Prostate gland (tissue), 2 donors: ENCODE measurements around the gene KCNJ4. TPM values are rescaled to one million over a fixed set of nuclear protein-coding genes. Genes with fewer than 3 reads are reported as not detected.

Source experiments
- DNase-seq: peaks from one replicate; pipeline ENCODE4 v3.0.0-alpha.2; 2019; ENCODE audit warnings: low spot score
- H3K27ac ChIP-seq, 2 donors: fragments of 200-600 bp; sonication (generic); 2 replicates each; pipeline ENCODE4 v1.5.1; 2017 to 2019
- H3K27me3 ChIP-seq: fragments of 200-600 bp; sonication (generic); replicated peaks from 2 replicates; pipeline ENCODE4 v1.5.1; 2019; ENCODE audit not compliant: insufficient read depth
- H3K36me3 ChIP-seq, 2 donors: fragments of 200-600 bp; sonication (generic); 1 replicate in 1 of 2; 2 replicates in 1 of 2; pipeline versions ENCODE4 v1.5.1 to v1.8.1; 2017 to 2019
- H3K4me1 ChIP-seq: fragments of 200-600 bp; sonication (generic); replicated peaks from 2 replicates; pipeline ENCODE4 v1.5.1; 2019
- H3K4me3 ChIP-seq, 2 donors: fragments of 200-600 bp; sonication (generic); 2 replicates each; pipeline ENCODE4 v1.5.1; 2017 to 2019
- H3K9me3 ChIP-seq: fragments of 200-600 bp; sonication (generic); 2 replicates; pipeline ENCODE4 v1.5.1; 2017
- CTCF ChIP-seq, 4 experiments: fragments of 200-600 bp in 2 of 4; fragments of 450-650 bp in 2 of 4; sonication (generic) in 2 of 4; IDR thresholded peaks; 1 replicate in 3 of 4; 2 replicates in 1 of 4; pipeline ENCODE4 v1.5.1; 2016 to 2019; ENCODE audit warnings: antibody characterized with exemption in 4 of 4, mild to moderate bottlenecking in 2 of 4, moderate library complexity in 2 of 4
- POLR2A ChIP-seq: fragments of 450-650 bp; IDR thresholded peaks from one replicate; pipeline ENCODE4 v1.6.1; 2016; ENCODE audit warnings: antibody characterized with exemption, mild to moderate bottlenecking
- POLR2AphosphoS5 ChIP-seq: sonication (generic); formaldehyde crosslinking; IDR thresholded peaks from one replicate; pipeline ENCODE4 v1.6.1; 2017; ENCODE audit warnings: antibody characterized with exemption
- WGBS: methylation state at CpG from one replicate; pipeline ENCODE4 v1.1.5; 2018; 5-methylcytosine and 5-hydroxymethylcytosine counted together
- intact Hi-C: fragments of 100-400 bp; cut with DNase I; formaldehyde crosslinking; loops from one replicate; pipeline ENCODE4 v1.14.2; 2022
- total RNA-seq, 2 donors: library from RNA; depleted of rRNA; stranded (reverse); fragments of >200 nt; gene quantifications; one replicate each; pipeline ENCODE4 v1.1.0, GENCODE V29; 2016

KCNJ4 gene
- total RNA-seq, 2 donors from 2014 or later, result 3.2 TPM; not detected in 1

DNA sequence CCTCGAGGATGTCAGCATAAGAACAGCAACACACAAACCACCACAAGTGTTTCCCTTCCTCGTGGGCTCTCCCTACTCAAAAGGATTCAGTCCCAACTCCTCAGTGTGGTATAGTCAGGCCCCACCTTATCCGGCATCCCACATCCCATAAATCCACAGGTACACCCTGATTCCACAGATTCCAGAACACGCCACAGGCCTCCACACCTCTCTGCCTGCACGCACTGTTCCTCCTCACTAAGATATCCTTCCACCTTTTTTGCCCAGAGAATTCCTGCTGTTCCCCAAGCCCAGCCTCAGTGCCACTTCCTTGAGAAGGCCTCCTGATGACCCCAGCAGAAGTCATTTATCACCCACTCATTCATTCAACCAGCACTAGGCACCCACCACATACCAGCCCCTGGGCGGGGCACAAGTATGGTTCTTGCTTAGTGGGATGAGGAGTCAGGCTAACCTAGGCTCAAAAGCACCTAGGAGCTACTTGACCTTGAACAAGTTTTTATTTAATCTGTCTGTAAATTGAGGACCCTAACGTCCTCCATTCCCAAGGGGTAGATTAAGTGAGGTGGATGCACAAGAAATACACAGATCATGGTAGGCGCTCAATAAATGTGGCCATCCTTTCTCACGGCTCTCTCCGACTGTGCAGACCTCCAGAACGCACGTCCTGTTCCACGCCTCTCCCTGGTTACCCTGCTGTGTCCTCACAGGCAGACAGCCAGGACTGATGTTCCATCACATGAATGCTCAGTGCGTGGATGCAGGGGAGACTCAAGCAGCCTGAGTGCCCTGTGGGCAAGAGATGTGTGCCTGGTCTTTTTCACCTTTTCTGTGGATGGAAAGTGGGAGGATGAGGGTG lies 2.1 kb upstream of the KCNJ4 start:
- H3K4me1 ChIP-seq, result no peaks in the 10 kb centered on the region
- no peaks in the 10 kb centered on the region for H3K36me3 ChIP-seq
- 85% methylated on average over 14 of the region's 14 CpGs for WGBS
- intact Hi-C loops, result no loop called here
- no peak overlapping the region for H3K27ac ChIP-seq
- H3K27me3 ChIP-seq, result no peaks in the 10 kb centered on the region
- DNase-seq, result no peak
- TF ChIP-seq CTCF (IDR thresholded peaks at IDR 0.05), result no peak
- no peak for TF ChIP-seq POLR2AphosphoS5
- no peak for TF ChIP-seq POLR2A
- no peaks in the 10 kb centered on the region for H3K9me3 ChIP-seq
- H3K4me3 ChIP-seq, result no peak overlapping the region

DNA sequence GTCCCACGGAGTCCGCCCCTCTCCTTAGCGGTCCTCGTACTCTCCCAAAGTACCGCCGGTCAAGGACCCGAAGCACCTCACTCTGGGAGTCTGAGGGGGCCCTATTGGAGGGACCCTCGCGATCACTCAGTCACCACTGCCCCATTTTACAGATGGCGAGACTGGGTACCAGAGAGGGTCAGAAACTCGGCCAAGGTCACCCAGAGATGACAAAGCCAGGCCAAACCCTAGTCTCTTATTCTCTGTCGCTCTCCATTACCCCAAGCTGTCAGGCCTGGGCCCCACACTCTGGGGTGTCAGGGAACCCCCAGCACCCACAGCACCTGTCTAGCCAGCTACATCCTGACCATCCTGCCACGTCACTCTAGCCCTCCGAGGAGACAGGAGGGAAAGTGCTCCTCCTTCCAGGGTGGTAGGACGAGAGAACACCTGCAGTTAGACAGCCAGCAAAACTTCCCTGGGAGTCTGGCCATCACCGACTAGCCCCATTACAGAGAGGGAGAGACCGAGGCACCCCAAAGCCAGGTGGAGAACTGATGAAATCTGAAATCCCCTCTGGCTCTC lies 1.4 kb upstream of the KCNJ4 start:
- no peaks in the 10 kb centered on the region for H3K36me3 ChIP-seq
- intact Hi-C loops, result no loop called here
- no peaks in the 10 kb centered on the region for H3K9me3 ChIP-seq
- H3K27me3 ChIP-seq, result no peaks in the 10 kb centered on the region
- no peak for DNase-seq
- H3K4me1 ChIP-seq, result no peaks in the 10 kb centered on the region
- 61% methylated on average over 17 of the region's 17 CpGs for WGBS
- TF ChIP-seq POLR2A, result no peak
- no peak overlapping the region for H3K27ac ChIP-seq
- H3K4me3 ChIP-seq, result peak overlapping the region in 1 of 2 donors; percentile 23

DNA sequence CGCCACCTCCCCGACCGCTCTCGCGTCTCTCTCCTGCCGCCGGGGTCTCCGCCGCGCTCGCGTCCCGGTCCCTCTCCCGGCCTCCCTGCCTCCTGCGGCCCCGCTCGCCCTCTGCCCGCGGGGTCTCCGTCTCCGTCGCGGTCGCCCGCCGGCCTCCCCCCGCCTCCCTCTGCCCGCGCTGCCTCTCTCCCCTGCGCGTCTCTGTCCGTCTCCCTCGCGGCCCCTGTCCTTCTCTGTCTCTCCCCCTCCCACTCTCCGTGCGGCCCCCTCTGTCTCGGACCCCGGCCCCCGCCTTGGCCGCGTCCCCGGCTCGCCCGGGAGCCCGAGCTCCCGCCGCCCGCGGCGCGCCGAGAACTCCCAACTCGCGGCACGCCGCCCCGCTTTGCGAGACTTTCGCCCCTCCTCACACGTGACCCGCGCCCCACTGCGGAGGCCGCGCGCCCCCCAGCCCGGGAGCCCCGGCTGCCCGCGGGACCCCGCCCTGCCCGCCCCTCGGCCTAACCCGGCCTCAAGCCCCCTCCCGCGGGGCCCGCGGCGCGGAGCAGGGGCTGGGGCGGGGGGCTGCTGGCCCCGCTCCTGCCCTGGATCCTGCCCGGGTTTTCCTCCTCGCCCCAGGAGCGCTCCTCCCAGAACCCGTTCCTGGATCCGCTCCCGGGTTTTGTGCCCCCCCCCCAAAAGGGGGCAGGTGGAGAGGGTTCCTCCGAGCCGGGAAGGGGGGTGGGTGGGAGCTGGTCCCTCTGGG lies 702 bp upstream of the KCNJ4 start:
- TF ChIP-seq POLR2AphosphoS5, result no peak
- WGBS, result 2% methylated on average over 55 of the region's 90 CpGs
- no peak for DNase-seq
- Histone ChIP-seq H3K4me1 (no peaks in the 10 kb centered on the region), H3K27me3 (no peaks in the 10 kb centered on the region), H3K27ac (no peak overlapping the region), H3K36me3 (no peaks in the 10 kb centered on the region), H3K4me3 (peak overlapping the region; percentile 23 to 45), H3K9me3 (no peaks in the 10 kb centered on the region)
- intact Hi-C loops, result no loop called here

GRCh38 chr22:38454353-38455075 lies 485 bp downstream of the KCNJ4 start:
- no peak for DNase-seq
- Histone ChIP-seq H3K27me3 (no peaks in the 10 kb centered on the region), H3K36me3 (no peaks in the 10 kb centered on the region), H3K4me1 (no peaks in the 10 kb centered on the region), H3K9me3 (no peaks in the 10 kb centered on the region), H3K4me3 (peak overlapping the region; percentile 23 to 45), H3K27ac (no peak overlapping the region)
- 18% methylated on average over 34 of the region's 67 CpGs for WGBS
- no peak for TF ChIP-seq CTCF (IDR thresholded peaks at IDR 0.05)
- no peak for TF ChIP-seq POLR2AphosphoS5
- TF ChIP-seq POLR2A, result no peak
- intact Hi-C loops, result no loop called here

- no peak for DNase-seq
- H3K36me3 ChIP-seq, result no peaks in the 10 kb centered on the region
- no peak overlapping the region for H3K27ac ChIP-seq
- H3K4me3 ChIP-seq, result no peak overlapping the region
- H3K9me3 ChIP-seq, result no peaks in the 10 kb centered on the region
- WGBS, result 72% methylated on average over 3 of the region's 3 CpGs
- H3K4me1 ChIP-seq, result no peaks in the 10 kb centered on the region
- intact Hi-C loops, result no loop called here
- no peaks in the 10 kb centered on the region for H3K27me3 ChIP-seq
- no peak for TF ChIP-seq CTCF (IDR thresholded peaks at IDR 0.05)
- TF ChIP-seq POLR2AphosphoS5, result no peak
- TF ChIP-seq POLR2A, result no peak
These were observed 1.0 kb downstream of the KCNJ4 start for GRCh38 chr22:38453996-38454352.
